Left lung (tissue), 10 donors: Measurements from ENCODE around the gene PTK7. TPM values are rescaled to one million over a fixed set of nuclear protein-coding genes. Genes with fewer than 3 reads are reported as not detected.

ENCODE experiments used
- ATAC-seq: fragments of 200-7000 bp; cut with Tn5 transposase; one replicate; pipeline ENCODE4 v1.9.1; 2020; ENCODE audit warnings: moderate library complexity
- DNase-seq, 4 donors: peaks; one replicate each; pipeline ENCODE4 v3.0.0-alpha.2; 2013 to 2020
- H3K27ac ChIP-seq, 2 donors: fragments of 200-600 bp; sonication (generic) in 1 of 2; one replicate each; pipeline versions ENCODE4 v1.5.0 to v1.8.0; 2020 to 2021
- H3K27me3 ChIP-seq, 2 donors: fragments of 200-600 bp; sonication (generic) in 1 of 2; one replicate each; pipeline versions ENCODE4 v1.5.0 to v1.8.0; 2020 to 2021
- H3K36me3 ChIP-seq, 2 donors: fragments of 200-600 bp; sonication (generic) in 1 of 2; one replicate each; pipeline versions ENCODE4 v1.5.0 to v1.8.0; 2020 to 2021
- H3K4me1 ChIP-seq, 2 donors: fragments of 200-600 bp; one replicate each; pipeline ENCODE4 v1.8.0; 2021
- H3K4me3 ChIP-seq, 2 donors: fragments of 200-600 bp; sonication (generic) in 1 of 2; one replicate each; pipeline versions ENCODE4 v1.5.0 to v1.8.0; 2020 to 2021; ENCODE audit warnings: mild to moderate bottlenecking in 1 of 2
- H3K9me3 ChIP-seq, 2 donors: fragments of 200-600 bp; sonication (generic) in 1 of 2; one replicate each; pipeline versions ENCODE4 v1.5.0 to v1.8.0; 2020 to 2021
- intact Hi-C, 2 donors: fragments of 100-400 bp; cut with DNase I; formaldehyde crosslinking; loops; one replicate each; pipeline versions ENCODE4 v1.11.2 to v1.14.2; 2022
- polyA plus RNA-seq, 6 donors: library from polyadenylated mRNA; unstranded; fragments of 120-200 nt; gene quantifications; one replicate each; pipeline ENCODE4 v1.2.1, GENCODE V29; 2013; ENCODE audit not compliant: insufficient read length in 6 of 6
- total RNA-seq, 2 donors: library from RNA; stranded (reverse); fragmentation: NEBNext Ultra II Directional; extraction: Animal tissue kit (Norgen Biotek cat#: 25700); gene quantifications; one replicate each; pipeline ENCODE4 v1.2.1, GENCODE V29; 2021
- TF ChIP-seq, protein P1 (sequence below), 2 donors: fragments of 200-600 bp; sonication (generic) in 1 of 2; IDR thresholded peaks; one replicate each; pipeline versions ENCODE4 v1.5.0 to v1.8.0; 2021; ENCODE audit warnings: antibody characterized with exemption in 2 of 2
- donor health status: DM: no; HTN: yes; CAD: no.
- donor health status: DM: no; HTN: no; CAD: no.

Gene PTK7
- total and polyA plus RNA-seq, 8 donors = 89.2 to 312 (median 284) TPM

GRCh38 chr6:43178150-43178549 is 102.0 kb downstream of the PTK7 start:
- Histone ChIP-seq H3K9me3 (no peaks in the 10 kb centered on the region), H3K4me1 (peaks cover 27 to 54% of the 10 kb centered on the region in 2 donors), H3K4me3 (no peak overlapping the region), H3K36me3 (peaks cover 0 to 53% of the 10 kb centered on the region in 2 donors), H3K27ac (no peak overlapping the region), H3K27me3 (no peaks in the 10 kb centered on the region)
- ATAC-seq (no peak), DNase-seq (no peak)
- intact Hi-C loops = no loop called here
- TF ChIP-seq, protein P1, sequence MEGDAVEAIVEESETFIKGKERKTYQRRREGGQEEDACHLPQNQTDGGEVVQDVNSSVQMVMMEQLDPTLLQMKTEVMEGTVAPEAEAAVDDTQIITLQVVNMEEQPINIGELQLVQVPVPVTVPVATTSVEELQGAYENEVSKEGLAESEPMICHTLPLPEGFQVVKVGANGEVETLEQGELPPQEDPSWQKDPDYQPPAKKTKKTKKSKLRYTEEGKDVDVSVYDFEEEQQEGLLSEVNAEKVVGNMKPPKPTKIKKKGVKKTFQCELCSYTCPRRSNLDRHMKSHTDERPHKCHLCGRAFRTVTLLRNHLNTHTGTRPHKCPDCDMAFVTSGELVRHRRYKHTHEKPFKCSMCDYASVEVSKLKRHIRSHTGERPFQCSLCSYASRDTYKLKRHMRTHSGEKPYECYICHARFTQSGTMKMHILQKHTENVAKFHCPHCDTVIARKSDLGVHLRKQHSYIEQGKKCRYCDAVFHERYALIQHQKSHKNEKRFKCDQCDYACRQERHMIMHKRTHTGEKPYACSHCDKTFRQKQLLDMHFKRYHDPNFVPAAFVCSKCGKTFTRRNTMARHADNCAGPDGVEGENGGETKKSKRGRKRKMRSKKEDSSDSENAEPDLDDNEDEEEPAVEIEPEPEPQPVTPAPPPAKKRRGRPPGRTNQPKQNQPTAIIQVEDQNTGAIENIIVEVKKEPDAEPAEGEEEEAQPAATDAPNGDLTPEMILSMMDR (IDR thresholded peaks at IDR 0.05) = no peak

GRCh38 chr6:43178951-43179830 is 103.1 kb downstream of the PTK7 start:
- H3K4me3 ChIP-seq = no peak overlapping the region
- H3K27me3 ChIP-seq = no peaks in the 10 kb centered on the region
- intact Hi-C loops = no loop called here
- no peak for DNase-seq
- H3K9me3 ChIP-seq = no peaks in the 10 kb centered on the region
- peaks cover 0 to 53% of the 10 kb centered on the region in 2 donors for H3K36me3 ChIP-seq
- no peak overlapping the region for H3K27ac ChIP-seq
- TF ChIP-seq, protein P1 (IDR thresholded peaks at IDR 0.05) = no peak
- H3K4me1 ChIP-seq = peaks cover 19 to 48% of the 10 kb centered on the region in 2 donors
- no peak for ATAC-seq

- TF ChIP-seq, protein P1 (IDR thresholded peaks at IDR 0.05) = no peak
- no peaks in the 10 kb centered on the region for H3K9me3 ChIP-seq
- no peak overlapping the region for H3K27ac ChIP-seq
- H3K4me3 ChIP-seq = no peak overlapping the region
- no peaks in the 10 kb centered on the region for H3K27me3 ChIP-seq
- ATAC-seq (no peak), DNase-seq (no peak)
- peaks cover 0 to 62% of the 10 kb centered on the region in 2 donors for H3K36me3 ChIP-seq
- intact Hi-C loops = no loop called here
- H3K4me1 ChIP-seq = peaks cover 15 to 44% of the 10 kb centered on the region in 2 donors
These were observed 103.9 kb downstream of the PTK7 start for GRCh38 chr6:43180058-43180457.

DNA sequence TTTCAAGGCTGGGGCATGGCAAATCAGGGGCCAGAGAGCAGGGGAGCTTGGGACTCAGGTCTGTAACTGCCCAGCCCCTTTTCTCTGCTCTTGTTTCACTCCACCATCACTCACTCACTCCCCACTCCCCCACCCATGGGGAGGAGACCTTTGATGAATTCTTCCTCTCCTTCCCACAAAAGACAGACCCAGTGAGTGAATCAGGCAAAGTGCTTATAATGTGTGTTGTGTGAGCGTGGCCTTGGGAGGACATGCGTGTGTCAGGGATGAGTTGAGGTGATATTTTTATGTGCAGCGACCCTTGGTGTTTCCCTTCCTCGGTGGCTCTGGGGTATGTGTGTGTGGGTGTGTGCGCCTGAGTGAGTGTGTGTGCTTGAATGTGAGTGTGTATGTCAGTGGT is 104.9 kb downstream of the PTK7 start:
- peaks cover 0 to 61% of the 10 kb centered on the region in 2 donors for H3K36me3 ChIP-seq
- ATAC-seq = no peak
- DNase-seq = no peak
- intact Hi-C loops = no loop called here
- TF ChIP-seq, protein P1 (IDR thresholded peaks at IDR 0.05) = no peak
- peaks cover 10 to 35% of the 10 kb centered on the region in 2 donors for H3K4me1 ChIP-seq
- no peaks in the 10 kb centered on the region for H3K9me3 ChIP-seq
- H3K27ac ChIP-seq = no peak overlapping the region
- H3K27me3 ChIP-seq = no peaks in the 10 kb centered on the region
- no peak overlapping the region for H3K4me3 ChIP-seq

DNA sequence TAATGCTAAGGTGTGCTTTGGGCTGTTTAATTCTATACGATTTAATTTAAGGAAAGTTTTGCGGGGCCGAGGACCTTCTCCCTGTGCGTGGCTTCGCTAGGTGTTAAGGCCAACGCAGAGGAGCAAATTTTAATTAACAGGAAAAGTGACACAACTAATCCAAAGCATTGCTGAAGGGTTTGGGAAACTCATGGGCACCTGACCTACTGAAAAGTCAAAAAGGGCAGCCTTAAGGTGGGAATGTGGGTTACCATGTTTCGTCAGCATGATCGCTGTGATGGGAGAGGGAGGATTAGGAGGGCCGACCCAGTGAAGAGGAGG is 105.5 kb downstream of the PTK7 start:
- H3K4me3 ChIP-seq = peak overlapping the region; percentile 48 to 72
- intact Hi-C loops = no loop called here
- no peak for ATAC-seq
- H3K27me3 ChIP-seq = no peaks in the 10 kb centered on the region
- no peaks in the 10 kb centered on the region for H3K9me3 ChIP-seq
- no peak for DNase-seq
- TF ChIP-seq, protein P1 (IDR thresholded peaks at IDR 0.05) = no peak
- peak overlapping the region; percentile 65 to 73 for H3K27ac ChIP-seq
- peaks cover 0 to 61% of the 10 kb centered on the region in 2 donors for H3K36me3 ChIP-seq
- peaks cover 10 to 29% of the 10 kb centered on the region in 2 donors for H3K4me1 ChIP-seq
